Smooth muscle cell (in vitro differentiated cells): ENCODE data around the gene CDH5. TPM values are rescaled to one million over a fixed set of nuclear protein-coding genes. Genes with fewer than 3 reads are reported as not detected.

Source experiments
- DNase-seq: peaks from one replicate; lab custom pipeline; 2025; ENCODE audit not compliant: unreplicated experiment; lab: John Stamatoyannopoulos, UW
- H2AFZ ChIP-seq: fragments of 200-600 bp; sonication (generic); 2 replicates; pipeline ENCODE4 v1.6.0; 2016; ENCODE audit warnings: antibody characterized with exemption, low read depth, mild to moderate bottlenecking
- H3F3A ChIP-seq: fragments of 200-600 bp; sonication (generic); 2 replicates; pipeline ENCODE4 v1.6.0; 2017; ENCODE audit warnings: antibody characterized with exemption, low read depth
- H3K27ac ChIP-seq: fragments of 200-600 bp; sonication (generic); 2 replicates; pipeline ENCODE4 v1.5.1; 2016; ENCODE audit warnings: low read depth, mild to moderate bottlenecking
- H3K27me3 ChIP-seq: fragments of 200-600 bp; sonication (generic); 2 replicates; pipeline ENCODE4 v1.6.1; 2016; ENCODE audit warnings: low read depth, mild to moderate bottlenecking
- H3K36me3 ChIP-seq: fragments of 200-600 bp; sonication (generic); 2 replicates; pipeline ENCODE4 v1.5.1; 2016; ENCODE audit warnings: low read depth
- H3K4me1 ChIP-seq: fragments of 200-600 bp; sonication (generic); 2 replicates; pipeline ENCODE4 v1.5.1; 2016; ENCODE audit warnings: low read depth
- H3K4me2 ChIP-seq: fragments of 200-600 bp; sonication (generic); 2 replicates; pipeline ENCODE4 v1.6.0; 2016; ENCODE audit warnings: mild to moderate bottlenecking
- H3K4me3 ChIP-seq: fragments of 200-600 bp; sonication (generic); 2 replicates; pipeline ENCODE4 v1.5.1; 2016; ENCODE audit warnings: mild to moderate bottlenecking
- H3K79me2 ChIP-seq: fragments of 200-600 bp; sonication (generic); 2 replicates; pipeline ENCODE4 v1.6.0; 2016; ENCODE audit warnings: low read depth, mild to moderate bottlenecking
- H3K9ac ChIP-seq: fragments of 200-600 bp; sonication (generic); 2 replicates; pipeline ENCODE4 v1.6.0; 2016; ENCODE audit warnings: low read depth
- H3K9me3 ChIP-seq: fragments of 200-600 bp; sonication (generic); replicated peaks from 2 replicates; pipeline ENCODE4 v1.5.1; 2016; ENCODE audit warnings: low read depth
- H4K20me1 ChIP-seq: fragments of 200-600 bp; sonication (generic); 2 replicates; pipeline ENCODE4 v1.6.0; 2016; ENCODE audit warnings: low read depth
- CTCF ChIP-seq: fragments of 200-600 bp; sonication (generic); IDR thresholded peaks from 2 replicates; pipeline ENCODE4 v1.5.1; 2017; ENCODE audit warnings: borderline replicate concordance, mild to moderate bottlenecking, antibody characterized with exemption; ENCODE audit not compliant: insufficient read depth, poor library complexity, severe bottlenecking
- WGBS: methylation state at CpG from one replicate; pipeline ENCODE4 v1.1.7; 2016; ENCODE audit warnings: low lambda C conversion rate; 5-methylcytosine and 5-hydroxymethylcytosine counted together
- polyA plus RNA-seq: library from polyadenylated mRNA; unstranded; fragments of >200 nt; fragmentation: Nextera tagmentation; extraction: Ambion mirVana; gene quantifications from 2 replicates; pipeline ENCODE4 v1.2.1, GENCODE V29; 2016
- total RNA-seq: library from RNA; depleted of rRNA; stranded (reverse); fragments of >200 nt; gene quantifications from 2 replicates; pipeline ENCODE4 v1.2.3, GENCODE V29; 2014

The CDH5 gene
- total and polyA plus RNA-seq, 2 experiments from 2014 or later = not detected

DNA sequence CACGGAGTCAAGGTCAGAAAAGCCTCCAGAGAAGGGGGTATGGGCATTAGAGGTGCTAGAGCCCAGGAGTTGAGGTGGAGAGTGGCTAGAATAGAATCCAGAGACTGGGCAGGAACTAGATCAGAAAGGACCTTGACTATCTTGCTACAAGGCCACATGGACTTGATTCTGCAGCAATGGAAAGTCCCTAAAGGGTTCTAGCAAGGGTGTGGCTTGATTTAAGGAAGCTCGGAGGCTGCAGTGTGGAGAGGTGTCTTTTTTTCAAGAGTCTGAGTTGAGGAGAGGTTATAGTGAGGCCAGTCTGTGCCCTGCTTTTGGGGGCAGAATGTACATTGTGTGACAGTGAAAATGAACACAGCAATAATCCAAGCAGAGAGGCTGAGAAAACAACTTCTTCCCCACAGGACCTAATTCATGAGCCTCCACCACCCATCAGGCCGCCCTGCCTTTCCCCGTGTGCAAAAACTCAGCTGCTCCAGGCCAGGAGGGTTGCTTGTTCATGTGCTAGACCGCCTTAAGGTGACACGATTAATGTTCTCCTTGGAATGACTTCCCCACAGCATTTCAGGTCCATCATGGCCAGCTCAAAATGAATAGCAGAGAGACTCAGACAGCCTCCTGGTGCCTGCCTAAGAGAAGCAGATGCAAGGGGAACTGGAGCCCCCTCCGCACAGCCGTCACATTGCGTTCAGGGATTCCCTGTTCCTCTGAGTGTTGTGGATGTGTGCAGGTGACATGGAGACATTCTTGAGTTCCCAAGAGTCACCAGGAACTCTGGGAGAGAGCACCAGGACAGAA lies 51.9 kb downstream of the CDH5 start:
- Histone ChIP-seq H3F3A (no peaks in the 10 kb centered on the region), H3K79me2 (no peaks in the 10 kb centered on the region), H3K4me3 (no peak overlapping the region), H3K4me1 (no peaks in the 10 kb centered on the region), H3K27me3 (no peaks in the 10 kb centered on the region), H3K9me3 (no peaks in the 10 kb centered on the region), H3K4me2 (no peak overlapping the region), H3K9ac (no peak overlapping the region), H2AFZ (no peak overlapping the region), H3K36me3 (no peaks in the 10 kb centered on the region), H3K27ac (no peak overlapping the region), H4K20me1 (no peaks in the 10 kb centered on the region)
- WGBS = 89% methylated on average over 9 of the region's 9 CpGs
- no peak for DNase-seq
- no peak for TF ChIP-seq CTCF

DNA sequence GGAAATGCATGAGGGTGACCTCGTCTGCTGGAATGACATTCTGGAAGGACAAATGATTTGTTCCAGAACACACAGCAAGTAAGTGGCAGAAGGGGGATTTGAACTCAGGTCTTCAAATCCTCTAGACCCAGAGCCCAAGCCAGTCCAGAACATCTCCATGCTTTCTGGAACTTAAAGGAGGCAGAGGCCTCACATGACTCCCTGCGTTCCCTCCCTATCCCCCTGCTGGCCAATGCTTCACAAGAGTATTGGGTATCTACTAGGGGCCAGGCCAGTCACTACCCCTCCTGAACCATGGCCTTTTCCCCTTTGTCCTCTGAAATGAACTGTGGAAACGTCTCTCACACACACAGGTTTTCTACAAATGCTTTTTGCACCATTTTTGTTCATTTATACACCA lies 53.0 kb downstream of the CDH5 start:
- Histone ChIP-seq H3K9me3 (no peaks in the 10 kb centered on the region), H3K36me3 (no peaks in the 10 kb centered on the region), H3K27ac (no peak overlapping the region), H4K20me1 (no peaks in the 10 kb centered on the region), H3K9ac (no peak overlapping the region), H3K27me3 (peaks cover 7% of the 10 kb centered on the region), H3K4me2 (no peak overlapping the region), H2AFZ (no peak overlapping the region), H3K79me2 (no peaks in the 10 kb centered on the region), H3K4me3 (no peak overlapping the region), H3K4me1 (no peaks in the 10 kb centered on the region), H3F3A (no peaks in the 10 kb centered on the region)
- TF ChIP-seq CTCF = no peak
- 62% methylated on average over 3 of the region's 3 CpGs for WGBS
- DNase-seq = no peak

DNA sequence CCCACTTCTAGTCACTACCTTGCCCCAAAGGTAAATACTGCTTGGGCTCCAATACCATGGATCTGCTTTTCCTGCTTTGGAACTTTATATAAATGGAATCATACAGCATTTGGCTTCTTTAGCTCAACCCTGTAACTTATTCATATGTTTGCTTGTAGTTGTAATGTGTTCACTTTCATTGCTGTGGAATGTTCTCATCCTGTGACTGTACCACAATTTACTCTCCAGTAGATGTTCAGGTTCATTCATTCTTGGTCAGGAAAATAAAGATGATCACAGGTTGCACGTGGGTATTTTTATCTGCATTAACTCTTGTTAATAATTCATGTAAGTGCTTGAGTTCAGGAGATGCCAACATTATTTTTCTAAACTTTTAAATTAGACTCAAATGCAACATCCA lies 53.9 kb downstream of the CDH5 start:
- WGBS = 69% methylated on average over 1 of the region's 1 CpG

More for the DNA sequence above, 53.9 kb downstream of the CDH5 start:
- Histone ChIP-seq H4K20me1 (no peaks in the 10 kb centered on the region), H2AFZ (no peak overlapping the region), H3K4me3 (no peak overlapping the region), H3K36me3 (no peaks in the 10 kb centered on the region), H3F3A (no peaks in the 10 kb centered on the region), H3K27ac (no peak overlapping the region), H3K9me3 (no peaks in the 10 kb centered on the region), H3K4me1 (no peaks in the 10 kb centered on the region), H3K79me2 (no peaks in the 10 kb centered on the region), H3K9ac (no peak overlapping the region), H3K27me3 (peaks cover 7% of the 10 kb centered on the region), H3K4me2 (no peak overlapping the region)
- TF ChIP-seq CTCF = no peak
- DNase-seq = no peak
